ENCODE data around the gene COX4I1. TPM values are rescaled to one million over a fixed set of nuclear protein-coding genes. Genes with fewer than 3 reads are reported as not detected.
"Not testable (repeated sequence)": the region's sequence is repeated elsewhere in the genome, so short reads cannot be mapped to it uniquely, and the experiment has no call there.

The COX4I1 gene
- total RNA-seq, 1 donor from 2014 or later = 308 TPM

DNA sequence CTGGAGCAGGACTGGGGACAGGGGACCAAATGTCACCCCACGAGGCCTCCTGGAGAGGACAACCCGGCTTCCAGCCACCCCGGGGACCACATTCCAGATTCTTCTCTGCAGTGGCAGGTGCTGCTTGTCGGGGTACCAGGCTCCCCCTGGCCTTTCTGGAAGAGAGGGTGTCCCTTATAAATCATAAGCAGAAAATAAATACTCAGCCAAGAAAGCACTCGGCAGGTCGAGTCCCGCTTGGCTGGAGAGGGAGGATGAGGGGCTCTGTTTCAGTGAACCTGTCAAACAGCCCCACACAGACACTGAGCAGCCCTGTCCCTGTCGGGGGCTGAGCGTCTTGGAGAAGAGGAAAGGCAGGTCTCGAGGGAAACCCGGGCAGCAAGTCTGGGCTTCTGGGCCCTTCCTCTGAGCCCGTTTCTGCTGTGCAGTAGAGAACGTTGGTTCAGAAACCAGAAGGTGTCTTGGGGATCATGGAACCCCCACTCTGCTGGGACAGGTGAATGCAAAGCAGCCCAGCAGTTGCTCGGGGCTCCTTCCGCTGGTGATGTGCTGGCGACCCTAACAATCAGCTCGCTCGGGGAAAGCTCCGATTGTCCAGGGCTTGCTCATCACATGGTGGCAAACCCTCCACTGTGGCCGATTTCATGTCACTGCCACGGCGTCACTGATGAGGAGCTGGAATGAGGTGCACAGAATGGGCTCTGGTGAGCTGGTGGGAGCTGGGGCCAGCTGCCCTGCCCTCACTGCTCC, 36.6 kb downstream of the COX4I1 start:
- peaks cover 10% of the 10 kb centered on the region for H3K9me3 Mint-ChIP-seq

DNA sequence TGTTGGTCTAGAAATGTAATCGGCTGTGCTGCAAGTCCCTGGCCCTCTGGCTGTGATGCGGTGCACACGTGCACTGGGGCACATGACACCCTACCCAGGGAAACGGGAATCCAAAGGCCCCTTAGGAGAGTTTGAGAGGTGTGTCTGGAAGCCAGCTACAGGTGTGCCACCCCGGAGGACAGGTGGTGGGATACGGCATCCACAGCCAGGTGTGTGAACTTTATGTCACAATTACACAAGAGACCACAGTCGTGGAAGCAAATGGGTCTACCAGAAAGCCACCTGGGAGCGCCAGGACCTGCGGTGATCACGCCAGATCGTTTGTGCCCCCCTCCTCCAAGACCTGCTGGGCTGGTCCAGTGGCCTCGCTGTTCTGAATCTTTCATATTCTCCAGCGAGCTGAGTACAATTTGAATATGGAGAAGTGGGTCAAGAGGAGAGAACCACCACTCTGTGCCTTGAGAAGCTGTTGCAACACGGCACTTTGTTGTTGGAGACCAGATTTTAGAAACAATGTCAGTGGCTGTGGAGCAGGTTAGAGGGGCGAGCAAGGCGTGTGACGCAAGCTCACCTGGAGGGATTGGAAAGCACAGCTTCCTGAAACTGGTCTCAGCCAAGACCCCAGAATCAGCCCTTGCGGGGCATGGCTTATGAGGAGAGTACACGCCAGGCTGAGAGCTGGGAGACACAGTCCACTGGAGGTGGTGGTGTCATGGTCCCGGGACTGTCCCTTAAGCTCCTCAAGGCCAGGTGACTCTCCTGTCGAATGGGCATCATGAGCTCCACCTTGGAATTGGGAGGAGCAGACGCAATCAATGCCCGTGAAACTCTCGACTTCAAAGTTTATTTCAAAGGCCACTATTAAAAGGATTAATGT, 37.4 kb downstream of the COX4I1 start:
- Mint-ChIP-seq H3K36me3 (no peaks in the 10 kb centered on the region), H3K9me3 (peaks cover 10% of the 10 kb centered on the region), H3K4me1 (no peaks in the 10 kb centered on the region), H3K4me3 (no peak overlapping the region), H3K27me3 (ENCODE audit: insufficient read depth, low read depth) (peaks cover 29% of the 10 kb centered on the region), H3K27ac (peak overlapping the region; percentile 34)
- H3K4me1 ChIP-seq = no peaks in the 10 kb centered on the region
- H3K27ac ChIP-seq = no peak overlapping the region
- no peak overlapping the region for H3K4me2 ChIP-seq
- no peaks in the 10 kb centered on the region for H4K20me1 ChIP-seq (ENCODE audit: low read depth)
- no peaks in the 10 kb centered on the region for H3K27me3 ChIP-seq
- no peaks in the 10 kb centered on the region for H3K36me3 ChIP-seq
- H3K4me3 ChIP-seq = no peak overlapping the region
- no peaks in the 10 kb centered on the region for H3F3A ChIP-seq (ENCODE audit: low read depth)
- H2AFZ ChIP-seq (replicated peaks) = no peak overlapping the region
- no peak overlapping the region for H3K9ac ChIP-seq
- TF ChIP-seq, protein P1, sequence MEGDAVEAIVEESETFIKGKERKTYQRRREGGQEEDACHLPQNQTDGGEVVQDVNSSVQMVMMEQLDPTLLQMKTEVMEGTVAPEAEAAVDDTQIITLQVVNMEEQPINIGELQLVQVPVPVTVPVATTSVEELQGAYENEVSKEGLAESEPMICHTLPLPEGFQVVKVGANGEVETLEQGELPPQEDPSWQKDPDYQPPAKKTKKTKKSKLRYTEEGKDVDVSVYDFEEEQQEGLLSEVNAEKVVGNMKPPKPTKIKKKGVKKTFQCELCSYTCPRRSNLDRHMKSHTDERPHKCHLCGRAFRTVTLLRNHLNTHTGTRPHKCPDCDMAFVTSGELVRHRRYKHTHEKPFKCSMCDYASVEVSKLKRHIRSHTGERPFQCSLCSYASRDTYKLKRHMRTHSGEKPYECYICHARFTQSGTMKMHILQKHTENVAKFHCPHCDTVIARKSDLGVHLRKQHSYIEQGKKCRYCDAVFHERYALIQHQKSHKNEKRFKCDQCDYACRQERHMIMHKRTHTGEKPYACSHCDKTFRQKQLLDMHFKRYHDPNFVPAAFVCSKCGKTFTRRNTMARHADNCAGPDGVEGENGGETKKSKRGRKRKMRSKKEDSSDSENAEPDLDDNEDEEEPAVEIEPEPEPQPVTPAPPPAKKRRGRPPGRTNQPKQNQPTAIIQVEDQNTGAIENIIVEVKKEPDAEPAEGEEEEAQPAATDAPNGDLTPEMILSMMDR (IDR thresholded peaks at IDR 0.05) = no peak
- TF ChIP-seq EZH2phosphoT487 (IDR thresholded peaks at IDR 0.05) (no peak), EZH2 (IDR thresholded peaks at IDR 0.05) (no peak)
- no peaks in the 10 kb centered on the region for H3K9me3 ChIP-seq (ENCODE audit: low read depth)
- H3K79me2 ChIP-seq (ENCODE audit: low read depth) = no peaks in the 10 kb centered on the region
- DNase-seq (ENCODE audit: low spot score) = no peak

More for the DNA sequence above, 36.6 kb downstream of the COX4I1 start:
- H3K4me3 Mint-ChIP-seq = no peak overlapping the region
- no peaks in the 10 kb centered on the region for H3K4me1 Mint-ChIP-seq
- Histone ChIP-seq H3F3A (ENCODE audit: low read depth) (no peaks in the 10 kb centered on the region), H2AFZ (replicated peaks) (no peak overlapping the region), H3K4me2 (no peak overlapping the region), H3K4me3 (no peak overlapping the region), H3K9me3 (ENCODE audit: low read depth) (no peaks in the 10 kb centered on the region), H3K79me2 (ENCODE audit: low read depth) (no peaks in the 10 kb centered on the region), H3K27ac (no peak overlapping the region), H3K27me3 (no peaks in the 10 kb centered on the region), H3K36me3 (no peaks in the 10 kb centered on the region), H3K4me1 (no peaks in the 10 kb centered on the region), H3K9ac (no peak overlapping the region), H4K20me1 (ENCODE audit: low read depth) (no peaks in the 10 kb centered on the region)
- no peaks in the 10 kb centered on the region for H3K36me3 Mint-ChIP-seq
- DNase-seq (ENCODE audit: low spot score) = no peak
- no peak overlapping the region for H3K27ac Mint-ChIP-seq
- peaks cover 29% of the 10 kb centered on the region for H3K27me3 Mint-ChIP-seq (ENCODE audit: insufficient read depth, low read depth)
- TF ChIP-seq, protein P1 (IDR thresholded peaks at IDR 0.05) = no peak
- TF ChIP-seq EZH2 (IDR thresholded peaks at IDR 0.05) (no peak), EZH2phosphoT487 (IDR thresholded peaks at IDR 0.05) (no peak)

DNA sequence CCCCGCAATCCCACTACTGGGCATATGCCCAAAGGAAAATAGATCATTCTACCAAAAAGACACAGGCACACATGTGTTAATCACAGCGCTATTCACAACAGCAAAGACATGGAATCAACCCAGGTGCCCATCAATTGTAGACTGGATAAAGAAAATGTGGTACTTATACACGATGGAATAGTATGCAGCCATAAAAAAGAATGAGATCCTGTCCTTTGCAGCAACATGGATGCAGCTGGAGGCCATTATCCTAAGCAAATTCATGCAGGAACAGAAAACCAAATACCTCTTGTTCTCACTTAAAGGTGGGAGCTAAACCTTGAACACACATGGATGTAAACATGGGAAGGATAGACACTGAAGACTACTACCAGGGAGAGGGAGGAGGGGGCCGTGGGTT, 38.2 kb downstream of the COX4I1 start:
- H3K4me1 Mint-ChIP-seq; DNase-seq (ENCODE audit: low spot score); H3K4me3 ChIP-seq: not testable (repeated sequence)

More for the DNA sequence above, 38.2 kb downstream of the COX4I1 start:
- peaks cover 23% of the 10 kb centered on the region for H3K27me3 Mint-ChIP-seq (ENCODE audit: insufficient read depth, low read depth)
- not testable (repeated sequence) for H3K4me2 ChIP-seq; H2AFZ ChIP-seq (replicated peaks); H3K9ac ChIP-seq; H3K79me2 ChIP-seq (ENCODE audit: low read depth); H3K4me3 Mint-ChIP-seq; H3K27ac Mint-ChIP-seq; H4K20me1 ChIP-seq (ENCODE audit: low read depth); H3K9me3 Mint-ChIP-seq; H3K4me1 ChIP-seq; H3K27me3 ChIP-seq; H3K36me3 Mint-ChIP-seq; H3K27ac ChIP-seq; H3K36me3 ChIP-seq; H3K9me3 ChIP-seq (ENCODE audit: low read depth); H3F3A ChIP-seq (ENCODE audit: low read depth)
